Uterus (tissue), 2 donors: ENCODE data around the gene TMEM158.

Source experiments
- POLR2A ChIP-seq, 2 donors: fragments of 450-650 bp; IDR thresholded peaks; one replicate each; pipeline ENCODE4 v1.6.1; 2016; ENCODE audit warnings: antibody characterized with exemption in 2 of 2, mild to moderate bottlenecking in 1 of 2, moderate library complexity in 1 of 2
- TF ChIP-seq, protein P1 (sequence below), 4 experiments: fragments of 200-600 bp in 2 of 4; fragments of 450-650 bp in 2 of 4; sonication (generic) in 2 of 4; IDR thresholded peaks; one replicate each; pipeline ENCODE4 v1.5.1; 2016 to 2019; ENCODE audit warnings: antibody characterized with exemption in 4 of 4, mild to moderate bottlenecking in 2 of 4, moderate library complexity in 1 of 4

DNA sequence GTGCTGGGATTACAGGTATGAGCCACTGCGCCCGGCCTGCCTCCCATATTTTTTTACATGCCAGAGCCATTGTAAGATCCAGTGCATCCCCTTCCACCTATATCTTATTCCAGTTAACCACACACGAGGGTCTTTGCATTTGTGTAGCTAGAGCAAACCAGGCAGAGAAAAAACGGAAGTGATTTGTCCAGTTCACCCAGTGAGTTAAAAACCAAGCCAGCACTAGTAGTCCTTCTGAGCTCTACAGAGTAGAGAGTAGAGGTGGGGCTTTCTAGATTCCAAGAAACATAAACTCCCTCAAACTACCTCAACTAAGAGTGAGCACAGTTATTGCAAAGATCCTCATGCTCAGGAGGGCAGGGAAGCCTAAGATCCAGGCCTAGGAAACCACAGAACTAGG is 34.7 kb downstream of the TMEM158 start:
- TF ChIP-seq, protein P1, sequence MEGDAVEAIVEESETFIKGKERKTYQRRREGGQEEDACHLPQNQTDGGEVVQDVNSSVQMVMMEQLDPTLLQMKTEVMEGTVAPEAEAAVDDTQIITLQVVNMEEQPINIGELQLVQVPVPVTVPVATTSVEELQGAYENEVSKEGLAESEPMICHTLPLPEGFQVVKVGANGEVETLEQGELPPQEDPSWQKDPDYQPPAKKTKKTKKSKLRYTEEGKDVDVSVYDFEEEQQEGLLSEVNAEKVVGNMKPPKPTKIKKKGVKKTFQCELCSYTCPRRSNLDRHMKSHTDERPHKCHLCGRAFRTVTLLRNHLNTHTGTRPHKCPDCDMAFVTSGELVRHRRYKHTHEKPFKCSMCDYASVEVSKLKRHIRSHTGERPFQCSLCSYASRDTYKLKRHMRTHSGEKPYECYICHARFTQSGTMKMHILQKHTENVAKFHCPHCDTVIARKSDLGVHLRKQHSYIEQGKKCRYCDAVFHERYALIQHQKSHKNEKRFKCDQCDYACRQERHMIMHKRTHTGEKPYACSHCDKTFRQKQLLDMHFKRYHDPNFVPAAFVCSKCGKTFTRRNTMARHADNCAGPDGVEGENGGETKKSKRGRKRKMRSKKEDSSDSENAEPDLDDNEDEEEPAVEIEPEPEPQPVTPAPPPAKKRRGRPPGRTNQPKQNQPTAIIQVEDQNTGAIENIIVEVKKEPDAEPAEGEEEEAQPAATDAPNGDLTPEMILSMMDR (IDR thresholded peaks at IDR 0.05), result no peak
- TF ChIP-seq POLR2A (IDR thresholded peaks at IDR 0.05), result no peak
